Right lobe of liver (tissue), 4 donors: ENCODE data around the gene CCNJL.
"Not testable (repeated sequence)": the region's sequence is repeated elsewhere in the genome, so short reads cannot be mapped to it uniquely, and the experiment has no call there.

Experiments
- CTCF ChIP-seq, 4 donors: fragments of 200-600 bp in 3 of 4; fragments of 450-650 bp in 1 of 4; IDR thresholded peaks; one replicate each; pipeline versions ENCODE4 v1.5.1 to v1.8.0; 2016 to 2022; ENCODE audit warnings: antibody characterized with exemption in 4 of 4, mild to moderate bottlenecking in 2 of 4
- POLR2A ChIP-seq: fragments of 450-650 bp; IDR thresholded peaks from one replicate; pipeline ENCODE4 v1.6.1; 2017; ENCODE audit warnings: antibody characterized with exemption, mild to moderate bottlenecking
- donor health status: DM: no; HTN: no; CAD: no.
- donor health status: DM: no; HTN: no; CAD: no.
- donor health status: DM: no; HTN: yes; CAD: no.

- TF ChIP-seq POLR2A; CTCF (IDR thresholded peaks at IDR 0.05): not testable (repeated sequence)
These were observed 62.8 kb downstream of the CCNJL start for GRCh38 chr5:160249570-160249969.
